ENCODE measurements around the gene DIPK1C. TPM values are rescaled to one million over a fixed set of nuclear protein-coding genes. Genes with fewer than 3 reads are reported as not detected.

Gene DIPK1C
- total and polyA plus RNA-seq, 2 experiments from 2014 or later = 0.28 to 0.40 TPM

DNA sequence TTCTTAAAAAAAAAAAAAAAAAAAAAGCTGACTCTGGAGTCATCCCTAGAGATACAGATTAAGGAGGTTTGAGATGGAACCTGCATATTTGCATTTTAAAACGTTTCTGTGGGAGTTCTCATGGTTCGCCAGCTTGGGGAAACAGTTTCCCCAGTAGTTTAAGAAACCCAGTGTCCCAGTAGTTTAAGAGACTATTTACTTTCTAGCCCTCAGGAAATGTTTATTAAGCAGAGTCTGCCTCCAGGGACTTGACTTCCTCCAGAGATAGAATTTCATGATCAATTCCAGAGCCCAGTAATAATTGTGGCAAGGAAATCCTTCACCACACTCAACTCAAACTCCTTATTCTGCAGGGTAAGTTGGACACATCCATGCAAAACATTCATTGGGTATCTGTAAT lies 39.1 kb downstream of the DIPK1C start:
- Histone ChIP-seq H2AFZ (no peak overlapping the region), H3K27me3 (no peaks in the 10 kb centered on the region), H3K36me3 (replicated peaks; ENCODE audit: insufficient read depth, low read depth) (no peaks in the 10 kb centered on the region), H3K9me3 (ENCODE audit: low read depth) (no peaks in the 10 kb centered on the region), H3K4me2 (no peak overlapping the region), H4K20me1 (ENCODE audit: insufficient read depth, poor library complexity, severe bottlenecking) (no peaks in the 10 kb centered on the region), H3K4me1 (ENCODE audit: insufficient read depth) (no peaks in the 10 kb centered on the region), H3K9me2 (replicated peaks; ENCODE audit: insufficient read depth) (no peaks in the 10 kb centered on the region), H3K79me2 (no peaks in the 10 kb centered on the region), H3K4me3 (no peak overlapping the region), H3K27ac (no peak overlapping the region)
- DNase-seq (ENCODE audit: low spot score) = no peak
- WGBS (ENCODE audit: low lambda C conversion rate, missing lambda C conversion rate) = 51% methylated on average over 2 of the region's 2 CpGs
- no peak for TF ChIP-seq EZH2 (IDR thresholded peaks at IDR 0.05; ENCODE audit: borderline replicate concordance)
- no peak for TF ChIP-seq CTCF (IDR thresholded peaks at IDR 0.05; ENCODE audit: poor library complexity)
- no peak for TF ChIP-seq EZH2phosphoT487 (IDR thresholded peaks at IDR 0.05; ENCODE audit: low read depth, severe bottlenecking, unreplicated experiment)

DNA sequence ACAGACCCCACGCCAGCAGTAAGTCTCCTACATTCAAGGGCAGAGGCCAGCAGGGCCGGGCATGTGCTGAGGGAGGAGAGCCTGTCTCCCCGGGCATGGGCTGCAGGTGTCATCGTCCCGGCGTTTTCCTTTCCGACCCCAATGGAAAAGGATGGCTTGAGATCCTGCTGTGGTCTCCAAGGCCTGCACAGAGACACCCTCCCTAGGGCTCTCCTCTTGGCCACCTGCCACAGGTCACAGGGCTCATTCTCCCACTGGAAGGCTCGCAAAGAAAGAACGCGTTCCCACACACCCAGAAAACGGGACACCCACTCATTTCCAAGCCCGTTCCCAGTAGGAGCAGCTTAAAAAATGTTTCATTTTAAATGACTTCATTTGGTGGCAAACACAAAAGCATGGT lies 41.0 kb downstream of the DIPK1C start:
- no peak overlapping the region for H2AFZ ChIP-seq
- whole genome bisulfite sequencing (ENCODE audit: low lambda C conversion rate, missing lambda C conversion rate) = 89% methylated on average over 12 of the region's 12 CpGs
- H4K20me1 ChIP-seq (ENCODE audit: insufficient read depth, poor library complexity, severe bottlenecking) = no peaks in the 10 kb centered on the region
- no peak overlapping the region for H3K4me2 ChIP-seq
- H3K27ac ChIP-seq = no peak overlapping the region
- no peaks in the 10 kb centered on the region for H3K36me3 ChIP-seq (replicated peaks; ENCODE audit: insufficient read depth, low read depth)
- H3K4me3 ChIP-seq = no peak overlapping the region
- no peaks in the 10 kb centered on the region for H3K9me3 ChIP-seq (ENCODE audit: low read depth)
- no peaks in the 10 kb centered on the region for H3K4me1 ChIP-seq (ENCODE audit: insufficient read depth)
- no peaks in the 10 kb centered on the region for H3K27me3 ChIP-seq
- DNase-seq (ENCODE audit: low spot score) = no peak
- no peaks in the 10 kb centered on the region for H3K79me2 ChIP-seq
- no peaks in the 10 kb centered on the region for H3K9me2 ChIP-seq (replicated peaks; ENCODE audit: insufficient read depth)
- no peak for TF ChIP-seq EZH2 (IDR thresholded peaks at IDR 0.05; ENCODE audit: borderline replicate concordance)
- TF ChIP-seq CTCF (IDR thresholded peaks at IDR 0.05; ENCODE audit: poor library complexity) = no peak
- no peak for TF ChIP-seq EZH2phosphoT487 (IDR thresholded peaks at IDR 0.05; ENCODE audit: low read depth, severe bottlenecking, unreplicated experiment)

GRCh38 chr18:74414953-74415515 lies 42.1 kb downstream of the DIPK1C start:
- Histone ChIP-seq H3K27me3 (no peaks in the 10 kb centered on the region), H3K9me3 (ENCODE audit: low read depth) (no peaks in the 10 kb centered on the region), H3K4me2 (no peak overlapping the region), H3K4me1 (ENCODE audit: insufficient read depth) (no peaks in the 10 kb centered on the region), H4K20me1 (ENCODE audit: insufficient read depth, poor library complexity, severe bottlenecking) (no peaks in the 10 kb centered on the region), H2AFZ (no peak overlapping the region), H3K36me3 (replicated peaks; ENCODE audit: insufficient read depth, low read depth) (no peaks in the 10 kb centered on the region), H3K27ac (no peak overlapping the region), H3K79me2 (no peaks in the 10 kb centered on the region), H3K4me3 (no peak overlapping the region), H3K9me2 (replicated peaks; ENCODE audit: insufficient read depth) (no peaks in the 10 kb centered on the region)
- TF ChIP-seq EZH2phosphoT487 (IDR thresholded peaks at IDR 0.05; ENCODE audit: low read depth, severe bottlenecking, unreplicated experiment) (no peak), CTCF (IDR thresholded peaks at IDR 0.05; ENCODE audit: poor library complexity) (no peak)
- no peak for DNase-seq (ENCODE audit: low spot score)
- WGBS (ENCODE audit: low lambda C conversion rate, missing lambda C conversion rate) = 93% methylated on average over 12 of the region's 12 CpGs

- 89% methylated on average over 7 of the region's 7 CpGs for WGBS (ENCODE audit: low lambda C conversion rate, missing lambda C conversion rate)
- no peaks in the 10 kb centered on the region for H3K27me3 ChIP-seq
- no peak overlapping the region for H3K4me3 ChIP-seq
- no peaks in the 10 kb centered on the region for H3K79me2 ChIP-seq
- H3K4me1 ChIP-seq (ENCODE audit: insufficient read depth) = no peaks in the 10 kb centered on the region
- DNase-seq (ENCODE audit: low spot score) = no peak
- H3K36me3 ChIP-seq (replicated peaks; ENCODE audit: insufficient read depth, low read depth) = no peaks in the 10 kb centered on the region
- TF ChIP-seq CTCF (IDR thresholded peaks at IDR 0.05; ENCODE audit: poor library complexity) (no peak), EZH2phosphoT487 (IDR thresholded peaks at IDR 0.05; ENCODE audit: low read depth, severe bottlenecking, unreplicated experiment) (no peak), EZH2 (IDR thresholded peaks at IDR 0.05; ENCODE audit: borderline replicate concordance) (no peak)
- no peak overlapping the region for H3K27ac ChIP-seq
- no peak overlapping the region for H2AFZ ChIP-seq
- H3K9me3 ChIP-seq (ENCODE audit: low read depth) = no peaks in the 10 kb centered on the region
- no peak overlapping the region for H3K4me2 ChIP-seq
- H3K9me2 ChIP-seq (replicated peaks; ENCODE audit: insufficient read depth) = no peaks in the 10 kb centered on the region
- H4K20me1 ChIP-seq (ENCODE audit: insufficient read depth, poor library complexity, severe bottlenecking) = no peaks in the 10 kb centered on the region
These were observed 43.3 kb downstream of the DIPK1C start for GRCh38 chr18:74413836-74414235.

Data from hepatocyte (in vitro differentiated cells).